ENCODE results near the gene SMIM33.
"Not testable (repeated sequence)": the region's sequence is repeated elsewhere in the genome, so short reads cannot be mapped to it uniquely, and the experiment has no call there.

SMIM33 gene

GRCh38 chr5:139456776-139457175 lies 14.0 kb upstream of the SMIM33 start:
- DNase-seq (ENCODE audit: low read depth in 1 of 2, low spot score in 1 of 2): no peak

DNA sequence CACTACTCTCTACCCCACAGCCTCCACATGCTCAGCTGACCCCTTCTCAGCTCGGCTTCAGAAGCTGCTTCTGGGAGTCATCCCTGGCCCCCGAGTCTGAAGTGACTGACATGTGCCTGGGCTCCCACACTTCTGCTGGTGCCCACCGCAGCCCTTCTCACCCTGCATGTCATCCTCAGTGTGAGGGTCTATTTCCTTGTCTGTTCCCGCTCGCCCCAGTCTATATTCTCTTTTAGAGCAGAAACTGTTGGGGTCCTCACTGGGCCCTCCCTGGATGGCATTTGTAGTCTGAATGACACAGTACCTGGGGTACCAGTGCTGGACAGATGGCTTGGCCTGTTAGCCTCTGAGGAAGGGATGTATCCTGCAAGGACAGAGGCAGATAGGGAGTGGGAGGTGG lies 13.6 kb upstream of the SMIM33 start:
- DNase-seq (ENCODE audit: low read depth in 1 of 2, low spot score in 1 of 2): no peak

GRCh38 chr5:139457653-139458306 lies 13.0 kb upstream of the SMIM33 start:
- DNase-seq (ENCODE audit: low read depth in 1 of 2, low spot score in 1 of 2): no peak

DNA sequence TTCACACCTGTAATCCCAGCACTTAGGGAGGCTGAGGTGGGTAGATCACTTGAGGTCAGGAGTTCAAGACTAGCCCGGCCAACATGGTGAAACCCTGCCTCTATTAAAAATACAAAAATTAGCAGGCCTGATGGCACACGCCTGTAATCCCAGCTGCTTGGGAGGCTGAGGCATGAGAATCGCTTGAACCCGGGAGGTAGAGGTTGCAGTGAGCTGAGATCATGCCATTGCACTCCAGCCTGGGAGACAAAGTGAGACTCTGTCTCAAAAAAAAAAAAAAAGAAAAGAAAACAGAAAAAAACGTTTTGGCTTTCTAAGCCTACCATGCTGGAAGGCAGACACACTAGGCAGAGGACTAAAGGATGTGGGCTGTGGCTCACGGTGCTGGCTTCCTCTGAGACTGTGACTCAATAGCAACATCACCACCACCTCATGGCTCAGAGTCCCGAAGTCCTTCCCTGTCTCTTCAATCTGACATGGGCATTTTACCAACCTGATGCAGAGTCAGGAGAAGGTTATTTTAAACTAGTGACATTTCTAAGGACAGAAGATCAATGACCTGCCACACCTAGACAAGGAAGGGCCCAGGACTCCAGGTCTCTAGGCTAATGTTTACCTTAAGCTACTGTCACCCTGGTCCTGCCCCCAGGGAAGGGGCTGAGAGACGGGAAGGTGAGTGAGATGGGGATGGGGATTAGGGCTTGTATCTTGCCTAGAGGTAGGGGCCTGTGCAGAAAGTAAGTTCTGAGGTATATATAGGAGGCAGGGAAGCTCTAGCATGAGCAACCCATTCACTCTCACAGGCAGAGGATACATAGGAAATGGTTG lies 12.0 kb upstream of the SMIM33 start:
- peak; percentile 42 to 53 for DNase-seq (ENCODE audit: low read depth in 1 of 2, low spot score in 1 of 2)

DNA sequence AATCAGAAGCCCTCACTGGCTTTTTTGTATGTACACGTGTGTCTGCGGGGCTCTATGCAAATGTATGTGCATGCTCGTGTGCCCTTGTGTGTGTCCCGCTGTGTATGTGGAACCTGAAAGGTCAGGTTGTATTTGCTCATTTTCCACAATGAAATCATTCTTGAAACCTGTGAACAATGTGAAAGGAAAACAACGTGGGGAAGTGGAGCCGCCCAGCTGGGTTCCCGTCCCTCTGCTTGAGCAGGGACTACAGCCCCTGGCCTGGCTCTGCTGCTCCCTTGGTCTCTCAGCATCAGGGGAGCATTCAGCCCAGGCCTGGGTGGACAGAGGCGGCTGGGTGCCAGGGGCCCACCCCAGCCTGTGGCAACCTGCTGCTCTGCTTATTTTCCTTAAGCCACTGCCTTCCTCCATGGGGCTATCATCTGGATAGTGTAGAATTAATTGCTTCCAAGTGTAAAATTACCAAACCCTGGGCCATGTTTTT lies 11.3 kb upstream of the SMIM33 start:
- DNase-seq (ENCODE audit: low read depth in 1 of 2, low spot score in 1 of 2): no peak

DNA sequence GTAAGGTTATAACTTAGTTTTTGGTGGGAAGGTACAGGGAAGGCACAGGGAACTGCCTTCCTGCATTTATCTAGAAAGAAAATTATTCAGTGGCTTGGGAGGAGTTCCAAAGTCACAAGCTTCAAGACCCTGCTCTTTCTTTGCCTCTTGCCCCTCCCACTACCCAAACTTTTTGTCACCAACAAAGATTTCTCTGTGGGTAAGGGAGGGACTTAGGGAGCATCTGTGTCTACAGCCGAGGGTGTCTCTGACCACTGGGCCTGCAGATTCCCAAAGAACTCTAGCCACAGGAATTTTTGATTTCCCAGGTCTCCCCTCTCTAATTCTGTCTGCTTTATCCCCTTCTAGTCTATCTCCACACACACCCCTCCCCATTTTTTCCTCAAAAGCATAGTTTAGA lies 10.3 kb upstream of the SMIM33 start:
- DNase-seq (ENCODE audit: low read depth in 1 of 2, low spot score in 1 of 2): no peak

DNA sequence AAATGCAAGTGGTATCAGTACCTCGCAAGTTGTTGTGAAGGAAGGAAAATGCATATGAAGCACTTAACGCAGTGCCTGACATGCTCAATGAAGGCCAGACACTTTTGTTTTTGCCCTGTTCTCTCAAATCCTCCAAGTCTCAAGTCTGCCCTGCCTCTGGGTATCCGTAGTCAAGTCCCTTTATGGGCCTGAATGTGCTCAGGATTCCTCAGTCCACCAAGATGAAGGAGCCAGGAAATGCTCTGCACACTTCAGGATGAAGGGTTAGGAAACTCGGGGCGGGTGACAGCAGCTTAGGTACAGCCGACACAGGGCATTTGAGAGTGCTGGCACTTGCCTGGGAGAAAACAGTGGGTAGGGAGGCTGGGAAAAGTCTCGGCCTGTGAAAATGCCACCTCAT lies 9.6 kb upstream of the SMIM33 start:
- no peak for DNase-seq (ENCODE audit: low read depth in 1 of 2, low spot score in 1 of 2)

DNA sequence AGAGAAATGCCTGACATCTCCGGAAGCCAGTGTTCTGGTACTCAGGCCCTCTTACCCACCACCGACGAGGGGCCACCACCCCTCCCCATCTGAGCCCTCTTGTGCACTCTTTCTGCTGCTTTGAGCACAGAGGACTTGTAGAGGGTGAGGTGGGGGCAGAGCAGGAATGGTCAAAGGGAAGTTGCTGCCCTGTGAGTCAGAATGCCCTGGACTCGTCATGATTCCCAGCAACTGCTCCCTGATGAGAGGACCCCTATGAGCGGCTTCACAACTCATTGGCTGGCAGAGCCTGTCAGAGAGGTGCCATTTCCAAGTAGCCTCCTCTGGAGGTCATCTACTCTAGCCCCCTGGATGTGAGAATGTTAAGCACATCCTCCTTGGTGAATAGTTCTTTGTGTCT lies 9.1 kb upstream of the SMIM33 start:
- no peak for DNase-seq (ENCODE audit: low read depth in 1 of 2, low spot score in 1 of 2)

- no peak for DNase-seq (ENCODE audit: low read depth in 1 of 2, low spot score in 1 of 2)
Observed at GRCh38 chr5:139462586-139463276, 8.1 kb upstream of the SMIM33 start, which contains the start of gene ECSCR. Gene ECSCR, minus strand, starts transcription at chr5:139462743. Its CDS starts 73 bp downstream, at chr5:139462670.

DNA sequence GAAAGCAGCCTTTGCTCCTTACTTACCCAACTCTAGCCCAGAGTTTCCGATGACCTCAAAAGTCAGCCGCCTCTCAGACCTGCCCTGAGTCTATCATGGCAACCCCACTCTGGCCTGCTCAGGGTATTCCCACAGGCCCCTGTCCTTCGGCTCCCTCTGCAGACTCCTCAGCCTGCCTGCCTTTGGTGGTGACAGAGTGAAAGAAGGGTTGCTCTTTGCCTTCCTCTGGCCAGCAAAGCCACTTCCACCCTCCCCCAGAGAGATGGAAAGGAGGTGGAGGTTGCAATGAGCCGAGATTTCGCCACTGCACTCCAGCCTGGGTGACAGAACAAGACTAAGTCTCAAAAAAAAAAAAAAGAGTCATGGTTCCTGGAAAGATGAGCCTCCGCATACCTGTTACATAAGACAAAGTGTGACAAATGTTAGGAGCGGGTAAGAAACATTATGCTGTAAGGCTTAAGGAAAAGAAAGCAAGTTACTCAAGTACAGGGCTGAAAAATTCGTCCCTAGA lies 2.3 kb upstream of the SMIM33 start:
- DNase-seq (ENCODE audit: low read depth in 1 of 2, low spot score in 1 of 2): no peak

DNA sequence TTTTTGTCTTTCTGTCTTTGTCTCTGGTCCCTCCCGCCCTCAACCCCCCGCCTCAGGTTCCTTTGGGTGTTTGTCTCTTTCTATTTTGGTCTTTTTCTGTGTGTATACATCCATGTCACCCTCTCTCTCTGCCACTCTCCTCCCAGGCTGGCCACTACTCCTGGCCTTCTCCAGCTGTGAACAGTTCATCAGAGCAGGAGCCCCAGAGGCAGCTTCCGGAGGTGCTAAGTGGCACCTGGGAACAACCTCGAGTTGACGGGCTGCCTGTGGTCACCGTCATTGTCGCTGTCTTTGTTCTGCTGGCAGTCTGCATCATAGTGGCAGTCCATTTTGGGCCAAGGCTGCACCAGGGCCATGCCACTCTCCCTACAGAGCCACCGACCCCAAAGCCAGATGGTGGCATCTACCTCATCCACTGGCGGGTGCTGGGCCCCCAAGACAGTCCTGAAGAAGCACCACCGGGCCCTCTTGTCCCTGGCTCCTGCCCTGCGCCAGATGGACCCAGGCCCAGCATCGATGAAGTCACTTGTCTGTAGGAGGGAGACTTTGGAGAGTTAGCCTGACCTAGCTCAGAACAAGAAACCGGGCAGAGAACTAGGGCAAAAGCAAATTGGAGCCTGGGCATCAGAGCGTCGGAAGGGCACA lies 1.7 kb downstream of the SMIM33 start:
- DNase-seq (ENCODE audit: low read depth in 1 of 2, low spot score in 1 of 2): no peak

DNA sequence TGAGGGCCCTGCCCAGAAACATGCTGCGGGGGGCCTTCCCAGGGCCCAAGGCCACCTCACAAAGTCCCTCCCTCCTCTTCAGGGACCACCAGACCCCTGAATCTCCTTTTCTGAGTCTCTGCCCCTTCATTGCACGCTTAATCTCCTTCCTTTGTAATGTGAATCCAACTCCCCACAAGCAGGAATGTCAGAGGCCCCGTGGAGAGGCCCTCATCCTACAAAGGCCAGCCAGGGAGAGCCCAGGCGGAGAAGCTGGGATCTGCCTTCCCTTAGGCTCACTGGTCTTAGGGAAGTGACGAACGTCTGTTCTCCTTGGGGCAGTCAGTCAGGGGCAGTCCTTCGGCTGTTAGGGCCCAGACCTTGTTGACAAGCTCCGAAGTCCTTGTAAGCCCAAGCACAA lies 2.3 kb downstream of the SMIM33 start:
- DNase-seq (ENCODE audit: low read depth in 1 of 2, low spot score in 1 of 2): no peak

DNA sequence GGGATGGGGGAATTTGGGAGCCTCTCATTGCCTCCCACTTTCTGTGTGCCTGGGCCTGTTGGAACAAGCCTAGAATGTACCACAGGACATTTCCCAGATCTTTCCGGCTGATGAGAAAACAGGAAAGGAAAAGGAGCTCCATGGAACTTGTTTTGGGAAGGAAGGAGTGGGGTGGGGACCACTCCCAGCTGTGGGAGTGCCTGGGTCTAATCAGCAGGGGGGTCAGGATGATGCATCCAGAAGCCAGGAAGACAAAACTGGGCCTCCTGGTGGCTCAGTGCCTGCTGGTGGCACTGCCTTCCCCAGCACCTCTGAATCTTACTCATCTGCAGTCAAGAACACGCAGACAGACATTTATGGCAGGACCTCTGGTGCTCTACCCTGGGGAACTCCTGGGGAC lies 2.8 kb downstream of the SMIM33 start:
- no peak for DNase-seq (ENCODE audit: low read depth in 1 of 2, low spot score in 1 of 2)

GRCh38 chr5:139474890-139475791 lies 4.3 kb downstream of the SMIM33 start:
- no peak for DNase-seq (ENCODE audit: low read depth in 1 of 2, low spot score in 1 of 2)

DNA sequence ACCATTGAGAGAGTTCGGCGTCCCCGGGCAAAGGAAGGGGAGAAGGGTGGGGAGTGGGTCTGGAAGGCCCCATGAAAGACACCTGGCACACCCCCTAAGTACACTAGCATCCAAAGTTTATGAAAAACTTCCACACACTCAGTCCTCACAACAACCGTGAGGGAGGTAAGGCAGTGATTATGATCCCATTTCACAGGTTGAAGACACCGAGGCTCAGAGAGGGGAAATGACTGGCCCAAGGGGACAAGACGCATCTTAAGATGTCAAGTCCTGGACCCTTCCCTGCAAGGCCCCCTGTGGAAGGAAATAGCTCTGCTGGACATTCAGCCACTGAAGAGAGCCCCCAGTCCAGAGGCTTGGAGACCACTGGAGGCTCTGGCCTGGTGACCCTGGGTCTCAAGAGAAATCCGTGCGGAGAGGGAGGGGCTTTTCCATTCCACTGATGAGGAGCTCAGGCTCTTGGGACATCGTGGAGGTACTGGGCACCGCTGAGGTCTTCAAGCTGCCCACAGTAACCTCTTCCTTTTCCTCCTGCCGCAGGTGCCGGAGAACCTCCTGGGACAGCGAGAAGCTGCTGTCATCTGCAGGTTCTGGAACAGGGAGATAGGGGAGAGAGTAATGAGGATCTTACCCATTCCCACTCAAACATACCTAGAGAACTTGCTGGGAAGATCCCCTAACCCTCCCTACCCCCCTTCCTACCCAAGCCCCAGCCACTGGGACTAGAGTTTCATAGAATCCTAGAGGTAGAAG lies 5.2 kb downstream of the SMIM33 start:
- no peak for DNase-seq (ENCODE audit: low read depth in 1 of 2, low spot score in 1 of 2)

DNA sequence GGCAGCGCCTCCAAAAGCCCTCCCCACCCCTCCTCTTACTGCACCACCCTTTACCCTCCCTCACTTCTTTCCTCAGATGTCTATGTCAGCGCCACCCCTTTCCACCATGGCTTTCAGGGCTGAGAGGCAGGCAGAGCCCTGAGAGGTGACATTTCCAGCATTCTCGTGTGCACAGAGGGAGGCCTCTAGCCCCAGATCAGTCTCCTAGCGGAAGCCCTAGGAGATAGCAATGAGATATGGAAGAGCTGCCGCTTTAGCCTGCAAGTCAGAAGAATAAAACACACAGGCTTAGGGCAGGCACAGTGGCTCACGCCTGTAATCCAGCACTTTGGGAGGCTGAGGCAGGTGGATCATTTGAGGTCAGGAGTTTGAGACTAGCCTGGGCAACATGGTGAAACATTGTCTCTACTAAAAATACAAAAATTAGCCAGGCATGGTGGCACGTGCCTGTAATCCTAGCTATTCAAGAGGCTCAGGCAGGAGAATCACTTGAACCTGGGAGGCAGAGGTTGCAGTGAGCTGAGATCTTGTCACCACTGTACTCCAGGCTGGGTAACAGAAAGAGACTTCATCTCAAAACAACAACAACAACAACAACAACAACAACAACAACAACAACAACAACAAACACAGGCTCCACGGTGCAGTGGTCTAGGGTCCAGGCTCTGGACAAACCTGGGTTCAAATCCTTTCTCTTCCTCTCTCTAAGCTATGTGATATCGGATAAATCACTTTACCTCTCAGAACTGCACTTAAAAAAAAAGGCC lies 8.0 kb downstream of the SMIM33 start:
- not testable (repeated sequence) for DNase-seq (ENCODE audit: low read depth in 1 of 2, low spot score in 1 of 2)

DNA sequence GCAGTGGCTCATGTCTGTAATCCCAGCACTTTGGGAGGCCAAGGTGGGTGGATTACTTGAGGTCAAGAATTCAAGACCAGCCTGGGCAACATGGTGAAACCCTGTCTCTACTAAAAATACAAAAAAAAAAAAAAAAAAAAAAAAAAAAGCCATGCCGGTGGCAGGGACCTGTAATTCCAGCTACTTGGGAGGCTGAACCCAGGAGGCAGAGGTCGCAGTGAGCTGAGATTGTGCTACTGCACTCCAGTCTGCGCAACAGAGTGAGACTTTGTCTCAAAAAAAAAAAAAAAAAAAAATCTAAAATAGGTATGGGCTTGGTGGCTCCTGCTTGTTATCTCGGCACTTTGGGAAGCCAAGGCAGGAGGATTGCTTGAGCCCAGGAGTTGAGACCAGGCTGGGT lies 8.9 kb downstream of the SMIM33 start:
- not testable (repeated sequence) for DNase-seq (ENCODE audit: low read depth in 1 of 2, low spot score in 1 of 2)

DNA sequence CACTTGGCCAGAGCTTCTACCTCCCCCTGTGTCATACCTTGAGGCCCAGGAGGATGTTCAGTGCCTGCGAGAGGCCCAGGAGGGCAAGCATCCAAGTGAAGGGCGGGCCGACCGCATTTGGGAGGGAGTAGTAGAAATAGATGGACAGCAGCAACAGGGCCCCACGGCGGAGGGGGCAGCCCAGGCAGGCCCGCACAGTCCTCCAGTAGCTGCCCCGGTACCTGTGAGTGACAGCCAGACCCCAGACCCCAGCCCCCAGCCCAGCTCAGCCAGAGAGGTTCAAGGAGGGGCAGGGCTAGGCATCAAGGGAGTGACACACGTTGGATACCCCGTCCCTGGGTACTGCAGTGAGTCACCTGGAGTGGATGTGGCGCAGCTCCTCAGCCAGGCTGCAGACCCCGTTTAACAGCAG lies 10.3 kb downstream of the SMIM33 start:
- DNase-seq (ENCODE audit: low read depth in 1 of 2, low spot score in 1 of 2): no peak

DNA sequence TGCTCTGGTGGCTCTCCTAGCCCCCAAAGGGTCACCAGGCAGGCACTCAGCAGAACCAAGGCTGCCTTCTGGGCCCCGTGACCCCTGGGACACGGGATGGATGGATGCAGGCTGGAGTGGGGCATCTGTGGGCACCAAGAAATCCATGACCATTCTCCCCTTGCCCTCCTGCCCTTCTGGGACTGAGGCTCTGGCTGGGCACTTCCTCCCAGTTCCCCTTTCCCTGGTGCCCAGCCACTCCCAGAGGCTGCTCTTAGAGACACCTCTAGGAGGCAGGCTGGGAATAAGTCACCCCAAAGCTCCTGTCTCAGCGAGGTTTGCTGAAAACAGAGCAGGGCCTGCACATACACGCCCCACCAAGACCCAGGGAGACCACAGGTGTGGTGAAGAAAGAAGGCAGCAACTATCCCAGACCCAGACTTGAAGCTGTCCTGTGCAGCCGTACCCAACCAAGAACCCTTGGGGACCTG lies 10.8 kb downstream of the SMIM33 start:
- no peak for DNase-seq (ENCODE audit: low read depth in 1 of 2, low spot score in 1 of 2)

Measured in stimulated activated CD4-positive, alpha-beta T cell treated with anti-CD3 and anti-CD28 coated beads, Interleukin-15, amount 100 ng/mL, for 1 hour (primary cell).